Mesodermal cell (in vitro differentiated cells): ENCODE data around the gene CDKN2A.

ENCODE experiments used
- H3K27ac ChIP-seq: 2 replicates; pipeline ENCODE4 v1.7.0; 2013; ENCODE audit warnings: mild to moderate bottlenecking, low read depth, low read length, moderate library complexity; ENCODE audit not compliant: severe bottlenecking
- H3K36me3 ChIP-seq: 2 replicates; pipeline ENCODE4 v1.7.1; 2013; ENCODE audit warnings: mild to moderate bottlenecking, low read length, moderate library complexity; ENCODE audit not compliant: control insufficient read depth, insufficient read depth
- H3K4me1 ChIP-seq: one replicate; pipeline ENCODE4 v1.7.1; 2013; ENCODE audit warnings: mild to moderate bottlenecking, low read length; ENCODE audit not compliant: insufficient read depth, control insufficient read depth, poor library complexity, severe bottlenecking
- H3K4me3 ChIP-seq: 2 replicates; pipeline ENCODE4 v1.7.0; 2013; ENCODE audit warnings: low read length, control low read depth, mild to moderate bottlenecking; ENCODE audit not compliant: insufficient read depth, poor library complexity, severe bottlenecking; ENCODE audit errors: extremely low read depth
- H3K9me3 ChIP-seq: 2 replicates; pipeline ENCODE4 v1.7.1; 2013; ENCODE audit warnings: mild to moderate bottlenecking, low read length, moderate library complexity; ENCODE audit not compliant: control insufficient read depth
- WGBS, 2 experiments: methylation state at CpG; one replicate each; pipeline ENCODE4 v1.1.5; 2013; ENCODE audit warnings: missing lambda C conversion rate in 2 of 2; ENCODE audit not compliant: insufficient coverage in 2 of 2; 5-methylcytosine and 5-hydroxymethylcytosine counted together

Gene CDKN2A

GRCh38 chr9:21935631-21936030 lies 58.6 kb downstream of the CDKN2A start:
- Histone ChIP-seq H3K36me3 (peaks cover 11% of the 10 kb centered on the region), H3K4me1 (no peaks in the 10 kb centered on the region), H3K9me3 (no peaks in the 10 kb centered on the region), H3K27ac (no peak overlapping the region), H3K4me3 (no peak overlapping the region)
- no CpG with 5 or more reads among the region's 1 CpG for WGBS, 2 experiments

DNA sequence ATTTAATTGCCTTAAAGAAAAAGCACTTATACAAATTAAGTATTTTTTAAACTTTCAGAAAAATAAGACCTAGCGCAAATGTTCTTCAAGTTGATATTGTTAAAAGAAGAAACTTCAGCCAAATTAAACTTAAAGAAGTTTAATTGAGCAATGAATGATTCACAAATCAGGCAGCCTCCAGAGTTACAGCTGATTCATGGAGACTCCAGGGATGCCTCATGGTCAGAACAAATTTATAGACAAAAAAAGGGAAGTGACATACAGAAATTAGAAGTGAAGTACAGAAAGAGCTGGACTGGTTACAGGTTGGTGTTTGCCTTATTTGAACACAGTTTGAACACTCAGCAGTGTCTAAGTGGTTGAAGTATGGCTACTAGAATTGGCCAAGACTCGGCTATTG lies 60.3 kb downstream of the CDKN2A start:
- Histone ChIP-seq H3K4me3 (no peak overlapping the region), H3K4me1 (no peaks in the 10 kb centered on the region), H3K9me3 (no peaks in the 10 kb centered on the region), H3K27ac (no peak overlapping the region), H3K36me3 (peaks cover 11% of the 10 kb centered on the region)
- 100% methylated on average over 1 of the region's 2 CpGs for WGBS, 2 experiments

- H3K4me1 ChIP-seq: no peaks in the 10 kb centered on the region
- no peaks in the 10 kb centered on the region for H3K9me3 ChIP-seq
- no peak overlapping the region for H3K27ac ChIP-seq
- no peak overlapping the region for H3K4me3 ChIP-seq
- H3K36me3 ChIP-seq: peaks cover 11% of the 10 kb centered on the region
These were observed 60.9 kb downstream of the CDKN2A start for GRCh38 chr9:21933281-21933680.

GRCh38 chr9:21931428-21931827 lies 62.8 kb downstream of the CDKN2A start:
- no peak overlapping the region for H3K4me3 ChIP-seq
- peaks cover 11% of the 10 kb centered on the region for H3K36me3 ChIP-seq
- WGBS, 2 experiments: 100% methylated on average over 1 of the region's 1 CpG

GRCh38 chr9:21927752-21928151 lies 66.4 kb downstream of the CDKN2A start:
- no peak overlapping the region for H3K27ac ChIP-seq
- H3K9me3 ChIP-seq: no peaks in the 10 kb centered on the region
- no peaks in the 10 kb centered on the region for H3K4me1 ChIP-seq

More at GRCh38 chr9:21931428-21931827, 62.8 kb downstream of the CDKN2A start:
- no peaks in the 10 kb centered on the region for H3K9me3 ChIP-seq
- no peaks in the 10 kb centered on the region for H3K4me1 ChIP-seq
- H3K27ac ChIP-seq: no peak overlapping the region

GRCh38 chr9:21923694-21924093 lies 70.5 kb downstream of the CDKN2A start:
- Histone ChIP-seq H3K9me3 (no peaks in the 10 kb centered on the region), H3K4me1 (peaks cover 12% of the 10 kb centered on the region), H3K36me3 (no peaks in the 10 kb centered on the region), H3K27ac (no peak overlapping the region), H3K4me3 (no peak overlapping the region)
- WGBS, 2 experiments: 83 to 100% methylated on average over 1 of the region's 1 CpG

More at GRCh38 chr9:21927752-21928151, 66.4 kb downstream of the CDKN2A start:
- peaks cover 11% of the 10 kb centered on the region for H3K36me3 ChIP-seq
- no peak overlapping the region for H3K4me3 ChIP-seq

GRCh38 chr9:21919377-21920362 lies 74.5 kb downstream of the CDKN2A start:
- 80 to 100% methylated on average over 1 to 2 of the region's 4 CpGs for WGBS, 2 experiments
- Histone ChIP-seq H3K4me1 (peaks cover 12% of the 10 kb centered on the region), H3K36me3 (no peaks in the 10 kb centered on the region), H3K4me3 (no peak overlapping the region), H3K27ac (no peak overlapping the region), H3K9me3 (no peaks in the 10 kb centered on the region)
